Suprapubic skin (tissue), 3 donors: ENCODE measurements around the gene NRBP1.

ENCODE experiments used
- CTCF ChIP-seq, 2 donors: fragments of 200-600 bp in 1 of 2; fragments of 450-650 bp in 1 of 2; sonication (generic) in 1 of 2; IDR thresholded peaks; one replicate each; pipeline ENCODE4 v1.5.1; 2016 to 2019; ENCODE audit warnings: antibody characterized with exemption in 2 of 2, mild to moderate bottlenecking in 1 of 2, moderate library complexity in 1 of 2
- POLR2AphosphoS5 ChIP-seq, 3 donors: sonication (generic); formaldehyde crosslinking; IDR thresholded peaks; one replicate each; pipeline ENCODE4 v1.6.1; 2017; ENCODE audit warnings: antibody characterized with exemption in 3 of 3

- TF ChIP-seq CTCF (IDR thresholded peaks at IDR 0.05) (no peak), POLR2AphosphoS5 (IDR thresholded peaks at IDR 0.05) (no peak)
These were observed 6.7 kb upstream of the NRBP1 start for GRCh38 chr2:27421660-27422250.
